Transverse colon (tissue), 4 donors: ENCODE data around the gene SLC30A7. TPM values are rescaled to one million over a fixed set of nuclear protein-coding genes. Genes with fewer than 3 reads are reported as not detected.

ENCODE experiments used
- DNase-seq: peaks from one replicate; pipeline ENCODE4 v3.0.0-alpha.2; 2019
- H3K27ac ChIP-seq, 4 donors: fragments of 200-600 bp; sonication (generic); 2 replicates each; pipeline ENCODE4 v1.5.1; 2016 to 2018; ENCODE audit warnings: inconsistent platforms in 4 of 4
- H3K27me3 ChIP-seq: fragments of 200-600 bp; sonication (generic); 2 replicates; pipeline ENCODE4 v1.5.1; 2017; ENCODE audit warnings: inconsistent platforms
- H3K36me3 ChIP-seq, 4 donors: fragments of 200-600 bp; sonication (generic); 2 replicates each; pipeline ENCODE4 v1.5.1; 2017 to 2019; ENCODE audit warnings: inconsistent platforms in 4 of 4
- H3K4me1 ChIP-seq, 4 donors: fragments of 200-600 bp; sonication (generic); 2 replicates each; pipeline ENCODE4 v1.5.1; 2017 to 2020; ENCODE audit warnings: inconsistent platforms in 4 of 4
- H3K4me3 ChIP-seq, 4 donors: fragments of 200-600 bp; sonication (generic); 1 replicate in 1 of 4; 2 replicates in 3 of 4; pipeline versions ENCODE4 v1.5.1 to v1.6.1; 2017 to 2019; ENCODE audit warnings: inconsistent platforms in 4 of 4
- H3K9me3 ChIP-seq, 2 donors: fragments of 200-600 bp; sonication (generic); 2 replicates each; pipeline ENCODE4 v1.5.1; 2017 to 2019; ENCODE audit warnings: inconsistent platforms in 2 of 2
- CTCF ChIP-seq, 5 experiments: fragments of 200-600 bp in 3 of 5; fragments of 450-650 bp in 2 of 5; sonication (generic) in 3 of 5; IDR thresholded peaks; 1 replicate in 2 of 5; 2 replicates in 3 of 5; pipeline ENCODE4 v1.5.1; 2016 to 2017; ENCODE audit warnings: antibody characterized with exemption in 5 of 5, inconsistent platforms in 3 of 5, mild to moderate bottlenecking in 2 of 5, moderate library complexity in 1 of 5
- EP300 ChIP-seq: sonication (generic); formaldehyde crosslinking; IDR thresholded peaks from one replicate; pipeline ENCODE4 v1.6.1; 2017; ENCODE audit warnings: antibody characterized with exemption, low read depth
- POLR2A ChIP-seq: fragments of 450-650 bp; IDR thresholded peaks from one replicate; pipeline ENCODE4 v1.6.1; 2016; ENCODE audit warnings: antibody characterized with exemption, mild to moderate bottlenecking, moderate library complexity
- POLR2AphosphoS5 ChIP-seq, 3 donors: sonication (generic); formaldehyde crosslinking; IDR thresholded peaks; one replicate each; pipeline ENCODE4 v1.6.1; 2016; ENCODE audit warnings: antibody characterized with exemption in 3 of 3
- WGBS, 2 donors: methylation state at CpG; one replicate each; pipeline ENCODE4 v1.1.5; 2018; ENCODE audit warnings: low coverage in 1 of 2; 5-methylcytosine and 5-hydroxymethylcytosine counted together
- in situ Hi-C, 4 donors: fragments of 200-750 bp; cut with MboI; loops; one replicate each; pipeline versions ENCODE4 v1.15.0 to v1.15.1; 2017; ENCODE audit warnings: low sequenced_read_pairs in 3 of 4, low pct_ligation_motif_present in 1 of 4, low pct_unique_long_range_greater_than_20kb in 1 of 4
- intact Hi-C: fragments of 100-400 bp; cut with DNase I; formaldehyde crosslinking; loops from one replicate; pipeline ENCODE4 v1.15.1; 2023; ENCODE audit warnings: low total_unique reads
- total RNA-seq, 4 donors: library from RNA; depleted of rRNA; stranded (reverse); fragments of >200 nt; gene quantifications; one replicate each; pipeline ENCODE4 v1.1.0, GENCODE V29; 2016

SLC30A7 gene
- total RNA-seq, 4 donors from 2014 or later, result 10.1 to 22.7 (median 17.5) TPM

DNA sequence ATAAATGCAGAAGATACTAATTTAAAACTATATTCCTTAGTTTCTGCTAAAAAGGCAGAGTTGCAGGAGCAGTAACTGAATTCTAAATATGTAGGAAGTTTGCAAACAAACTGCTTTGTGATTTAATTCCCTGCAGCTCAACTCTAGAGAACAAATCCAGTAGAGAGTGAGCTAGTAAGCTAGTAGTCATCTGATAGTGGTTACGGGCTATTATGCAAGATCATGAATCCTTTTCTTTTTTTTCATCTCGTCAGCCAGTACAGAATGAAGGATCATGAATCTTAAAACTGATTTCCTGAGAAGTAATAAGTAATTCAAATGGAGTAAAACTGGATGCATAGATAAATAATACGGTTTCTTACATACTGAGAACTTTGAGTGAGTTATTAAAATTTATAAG lies 126.4 kb downstream of the SLC30A7 start:
- 81 to 85% methylated on average over 3 of the region's 3 CpGs for WGBS, 2 donors
- H3K36me3 ChIP-seq, result no peaks in the 10 kb centered on the region
- TF ChIP-seq POLR2AphosphoS5 (IDR thresholded peaks at IDR 0.05), result no peak
- TF ChIP-seq CTCF (IDR thresholded peaks at IDR 0.05), result no peak
- TF ChIP-seq POLR2A, result no peak
- no peak for TF ChIP-seq EP300
- no peak for DNase-seq
- H3K9me3 ChIP-seq, result no peaks in the 10 kb centered on the region
- no peak overlapping the region for H3K4me3 ChIP-seq
- H3K27me3 ChIP-seq, result no peaks in the 10 kb centered on the region
- no peak overlapping the region for H3K27ac ChIP-seq
- H3K4me1 ChIP-seq, result peaks cover 4 to 15% (median 6%) of the 10 kb centered on the region in 4 donors
- in situ Hi-C loops (no loop called here), intact Hi-C loops (no loop called here)

DNA sequence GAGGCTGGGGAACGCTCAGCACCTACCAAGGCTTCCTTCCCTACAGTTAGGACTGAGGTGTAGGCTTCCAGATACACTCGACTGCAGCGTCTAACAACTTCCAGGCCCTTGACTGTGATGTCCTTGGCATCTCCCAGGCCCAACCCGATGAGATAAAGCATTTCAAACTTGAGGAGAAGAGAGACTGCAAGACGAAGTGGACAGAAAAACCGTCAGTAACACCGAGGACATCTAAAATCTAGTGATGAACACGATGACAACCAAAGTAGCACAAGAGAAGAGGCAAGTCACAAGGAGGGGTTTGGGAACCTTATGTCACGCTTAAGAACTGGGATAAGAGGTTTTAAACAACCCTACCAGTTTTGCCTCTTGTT lies 129.4 kb downstream of the SLC30A7 start:
- peak overlapping the region; percentile 43 to 72 (median 64) for H3K4me3 ChIP-seq
- H3K27ac ChIP-seq, result peak overlapping the region; percentile 83 to 89 (median 86)
- 1 to 6% methylated on average over 3 to 9 of the region's 9 CpGs for WGBS, 2 donors
- intact Hi-C loops (no loop called here), in situ Hi-C loops (no loop called here)
- no peaks in the 10 kb centered on the region for H3K27me3 ChIP-seq
- peak; percentile 11 for DNase-seq
- no peaks in the 10 kb centered on the region for H3K36me3 ChIP-seq
- H3K9me3 ChIP-seq, result no peaks in the 10 kb centered on the region
- H3K4me1 ChIP-seq, result peaks cover 4 to 29% (median 6%) of the 10 kb centered on the region in 4 donors
- TF ChIP-seq POLR2AphosphoS5 (IDR thresholded peaks at IDR 0.05) (no peak), CTCF (IDR thresholded peaks at IDR 0.05) (no peak), POLR2A (no peak), EP300 (no peak)

GRCh38 chr1:101025657-101026429 lies 130.0 kb downstream of the SLC30A7 start, which contains the start of gene DPH5:
Gene DPH5 (minus strand): TSS chr1:101025784. CDS start chr1:101025443, 341 bp downstream.
- H3K36me3 ChIP-seq, result no peaks in the 10 kb centered on the region
- 1 to 10% methylated on average over 2 to 37 of the region's 37 CpGs for WGBS, 2 donors
- in situ Hi-C loops, result no loop called here
- TF ChIP-seq POLR2A, result peak; percentile 72
- no peak for TF ChIP-seq CTCF (IDR thresholded peaks at IDR 0.05)
- TF ChIP-seq POLR2AphosphoS5 (IDR thresholded peaks at IDR 0.05), result peak; percentile 69 to 82 (median 69)
- DNase-seq, result peak; percentile 93
- H3K27ac ChIP-seq, result peak within 1 kb of the TSS; percentile 83 to 89 (median 86)
- peaks cover 4 to 29% (median 6%) of the 10 kb centered on the region in 4 donors for H3K4me1 ChIP-seq
- H3K4me3 ChIP-seq, result peak within 1 kb of the TSS; percentile 43 to 72 (median 64)
- intact Hi-C loops, result no loop called here
- H3K9me3 ChIP-seq, result no peaks in the 10 kb centered on the region
- H3K27me3 ChIP-seq, result no peaks in the 10 kb centered on the region

GRCh38 chr1:101026430-101026788 lies 130.5 kb downstream of the SLC30A7 start:
- Histone ChIP-seq H3K4me1 (peaks cover 4 to 29% (median 6%) of the 10 kb centered on the region in 4 donors), H3K4me3 (peak overlapping the region; percentile 43 to 72 (median 64)), H3K27me3 (no peaks in the 10 kb centered on the region), H3K36me3 (no peaks in the 10 kb centered on the region), H3K27ac (peak overlapping the region; percentile 83 to 89 (median 86)), H3K9me3 (no peaks in the 10 kb centered on the region)
- intact Hi-C loops, result no loop called here
- WGBS, 2 donors, result 23 to 27% methylated on average over 4 to 5 of the region's 5 CpGs
- in situ Hi-C loops, result no loop called here
- DNase-seq, result no peak
- TF ChIP-seq POLR2AphosphoS5 (IDR thresholded peaks at IDR 0.05) (no peak), EP300 (no peak), CTCF (IDR thresholded peaks at IDR 0.05) (no peak), POLR2A (no peak)
